ENCODE measurements around the gene CYP2W1.

The CYP2W1 gene

DNA sequence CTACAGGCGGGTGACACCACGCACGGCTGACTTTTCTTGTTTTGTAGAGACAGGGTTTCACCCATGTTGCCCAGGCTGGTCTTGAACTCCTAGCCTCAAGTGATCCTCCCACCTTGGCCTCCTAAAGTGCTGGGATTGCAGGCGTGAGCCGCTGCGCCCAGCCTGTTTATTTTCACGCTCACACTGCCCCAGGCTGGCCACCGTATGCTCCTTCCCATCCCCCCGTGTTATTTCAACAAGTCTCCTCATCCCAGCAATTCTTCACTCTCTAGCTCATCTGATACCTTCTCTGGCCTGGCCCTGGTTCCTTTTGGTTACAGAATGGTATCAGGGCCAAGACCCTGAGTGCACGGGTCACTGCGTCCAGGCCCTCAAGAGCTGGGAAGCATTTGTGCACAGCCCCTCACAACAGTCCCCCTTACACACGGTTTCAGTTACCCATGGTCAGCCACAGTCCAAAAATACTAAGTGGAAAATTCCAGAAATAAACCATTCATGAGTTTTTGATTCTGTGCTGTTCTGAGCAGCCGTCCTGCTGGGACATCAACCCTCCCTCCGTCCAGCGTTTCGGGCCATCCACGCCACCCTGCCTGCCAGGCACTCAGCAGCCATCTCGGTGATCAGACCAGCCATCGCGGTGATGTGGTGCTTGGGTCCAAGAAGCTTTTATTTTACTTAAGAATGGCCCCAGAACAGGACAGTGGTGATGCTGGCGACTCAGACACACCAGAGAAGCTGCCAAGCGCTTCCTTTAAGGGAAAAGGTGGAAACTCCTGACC, 16.5 kb upstream of the CYP2W1 start:
- no peak for DNase-seq

DNA sequence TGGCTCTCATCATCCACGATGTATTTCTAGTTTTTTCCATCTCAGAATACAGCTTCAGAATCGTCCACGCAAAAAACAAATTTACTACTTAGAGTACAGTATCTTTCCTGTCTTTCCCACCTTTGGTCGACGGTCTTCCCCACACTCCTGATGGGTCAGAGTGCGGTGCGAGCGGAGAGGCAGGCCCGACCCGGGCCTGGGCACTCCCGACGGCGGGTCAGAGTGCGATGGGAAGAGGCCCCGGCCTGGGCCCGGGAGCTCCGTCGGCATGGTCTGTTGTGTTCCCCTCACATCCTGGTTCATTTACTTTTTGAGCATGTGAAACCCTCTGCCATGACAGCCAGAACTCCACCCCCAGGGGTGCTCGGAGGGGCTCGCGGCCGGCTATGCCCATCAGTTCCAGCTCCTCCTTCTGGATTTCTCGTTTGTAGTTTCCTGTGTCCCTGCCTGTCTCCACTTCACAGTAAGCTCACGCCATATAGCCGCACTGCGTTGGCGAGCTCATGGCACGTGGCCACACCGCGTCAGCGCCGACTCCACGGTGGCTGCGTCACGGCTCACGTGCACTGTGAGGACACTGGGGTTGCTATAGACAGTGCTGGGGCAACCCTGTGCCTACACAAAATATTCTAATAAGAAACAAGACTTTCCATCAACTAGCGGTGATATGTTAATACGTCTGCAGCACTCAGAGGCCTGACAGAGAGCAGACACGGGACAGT, 15.5 kb upstream of the CYP2W1 start:
- DNase-seq, result no peak

DNA sequence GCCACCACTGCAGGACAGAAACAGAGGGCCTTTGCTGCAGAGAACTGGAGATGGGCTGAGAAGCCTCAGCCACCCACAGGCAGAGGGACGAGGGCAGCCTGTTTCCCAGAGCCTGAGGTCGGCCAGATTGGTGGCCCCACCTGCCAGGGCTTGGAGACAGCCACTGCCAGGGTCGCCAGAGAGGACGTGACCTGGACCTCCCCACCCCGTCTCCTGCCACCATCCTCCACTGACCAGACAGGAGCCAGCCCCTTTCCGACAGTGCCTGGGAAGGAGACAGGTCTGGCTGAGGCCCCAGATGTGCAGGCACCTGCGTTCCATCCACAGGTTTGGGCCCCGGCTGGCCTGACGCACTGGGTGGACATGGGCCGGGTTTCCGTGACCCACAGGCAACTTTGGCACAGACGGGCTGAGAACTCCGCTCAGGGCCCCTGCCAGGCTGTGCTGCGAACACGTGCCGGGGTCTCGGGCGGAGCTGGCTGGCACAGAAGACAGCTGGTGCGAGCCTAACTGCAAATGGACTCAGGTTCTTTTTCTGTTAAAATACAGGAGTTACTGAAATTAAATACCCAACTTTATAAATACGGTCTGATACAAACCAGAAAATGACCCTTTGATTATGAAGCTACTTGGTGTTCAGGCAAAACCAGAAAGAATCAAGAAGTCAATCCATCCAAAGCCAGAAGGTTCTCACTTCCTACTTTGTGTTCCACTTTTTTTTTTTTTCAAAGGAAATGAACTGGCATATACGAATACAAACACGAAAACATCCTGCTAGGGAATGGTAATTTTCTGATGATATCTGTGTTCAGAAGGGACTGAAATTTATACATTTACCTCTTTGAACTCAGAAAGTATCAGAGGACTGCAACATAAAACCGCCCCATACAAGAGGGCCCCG, 14.5 kb upstream of the CYP2W1 start:
- DNase-seq, result no peak

- DNase-seq, result no peak
Observed at GRCh38 chr7:969403-969802, 13.6 kb upstream of the CYP2W1 start.

DNA sequence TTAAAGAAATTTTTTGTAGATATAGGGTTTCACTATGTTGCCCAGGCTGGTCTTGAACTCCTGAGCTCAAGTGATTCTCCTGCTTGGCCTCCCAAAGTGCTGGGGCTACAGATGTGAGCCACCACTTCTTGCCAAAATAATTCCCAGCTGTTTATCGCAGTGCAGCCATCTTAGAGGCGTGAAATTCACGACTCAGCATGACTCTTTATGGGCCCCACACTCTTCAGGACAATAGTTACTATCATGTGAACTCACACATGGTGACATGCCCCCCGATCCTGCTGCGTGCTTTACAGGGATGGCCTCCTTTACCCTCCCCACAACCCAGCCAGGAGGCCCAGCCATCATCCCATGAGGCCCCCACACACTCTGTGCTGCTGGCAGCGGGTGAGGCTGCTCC, 12.2 kb upstream of the CYP2W1 start:
- DNase-seq, result no peak

- no peak for DNase-seq
Observed at GRCh38 chr7:972110-972509, 10.9 kb upstream of the CYP2W1 start.

DNA sequence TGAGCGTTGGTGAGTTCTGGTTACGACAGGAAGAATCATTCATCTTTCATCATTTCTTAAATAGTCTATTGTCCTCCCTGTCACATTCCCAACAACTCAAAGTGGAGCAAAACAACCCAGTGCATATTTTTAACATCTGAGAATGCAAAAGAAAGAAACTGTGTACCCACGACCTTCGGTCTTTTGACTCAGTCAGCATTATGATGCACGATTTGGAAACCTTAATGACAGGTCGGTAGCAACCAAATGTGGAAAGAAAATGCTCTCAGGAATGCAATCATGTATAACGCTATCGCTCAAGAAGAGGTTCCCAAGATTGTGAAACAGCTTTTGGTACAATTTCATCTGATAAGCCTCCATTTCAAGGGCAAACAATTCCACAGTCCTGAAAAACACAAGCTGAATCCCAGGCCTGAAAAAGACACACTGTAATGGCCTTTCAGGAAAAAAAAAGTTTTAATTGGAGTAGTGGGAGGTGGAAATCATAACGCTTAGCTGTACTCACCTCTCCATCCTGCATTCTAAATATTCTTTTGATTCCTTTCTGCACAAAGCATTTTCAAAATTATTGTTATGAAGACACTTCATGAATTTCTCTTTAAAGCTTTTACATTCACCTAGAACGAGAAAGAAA, 10.2 kb upstream of the CYP2W1 start:
- DNase-seq, result no peak

DNA sequence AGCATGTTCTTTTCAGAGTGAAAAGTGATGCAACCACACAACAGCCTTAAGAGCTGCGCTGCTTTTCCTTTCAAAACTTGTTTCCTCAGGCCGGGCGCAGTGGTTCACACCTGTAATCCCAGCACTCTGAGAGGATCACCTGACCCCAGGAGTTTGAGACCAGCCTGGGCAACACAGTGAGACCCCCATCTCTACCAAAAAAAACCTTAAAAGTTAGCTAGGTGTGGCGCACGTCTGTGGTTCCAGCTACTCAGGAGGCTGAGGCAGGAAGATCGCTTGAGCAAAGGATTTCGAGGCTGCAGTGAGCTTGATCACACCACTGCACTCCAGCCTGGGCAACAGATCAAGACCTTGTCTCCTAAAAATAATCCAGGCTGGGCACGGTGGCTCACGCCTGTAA, 9.7 kb upstream of the CYP2W1 start:
- no peak for DNase-seq

GRCh38 chr7:974172-974571, 8.8 kb upstream of the CYP2W1 start:
- no peak for DNase-seq

DNA sequence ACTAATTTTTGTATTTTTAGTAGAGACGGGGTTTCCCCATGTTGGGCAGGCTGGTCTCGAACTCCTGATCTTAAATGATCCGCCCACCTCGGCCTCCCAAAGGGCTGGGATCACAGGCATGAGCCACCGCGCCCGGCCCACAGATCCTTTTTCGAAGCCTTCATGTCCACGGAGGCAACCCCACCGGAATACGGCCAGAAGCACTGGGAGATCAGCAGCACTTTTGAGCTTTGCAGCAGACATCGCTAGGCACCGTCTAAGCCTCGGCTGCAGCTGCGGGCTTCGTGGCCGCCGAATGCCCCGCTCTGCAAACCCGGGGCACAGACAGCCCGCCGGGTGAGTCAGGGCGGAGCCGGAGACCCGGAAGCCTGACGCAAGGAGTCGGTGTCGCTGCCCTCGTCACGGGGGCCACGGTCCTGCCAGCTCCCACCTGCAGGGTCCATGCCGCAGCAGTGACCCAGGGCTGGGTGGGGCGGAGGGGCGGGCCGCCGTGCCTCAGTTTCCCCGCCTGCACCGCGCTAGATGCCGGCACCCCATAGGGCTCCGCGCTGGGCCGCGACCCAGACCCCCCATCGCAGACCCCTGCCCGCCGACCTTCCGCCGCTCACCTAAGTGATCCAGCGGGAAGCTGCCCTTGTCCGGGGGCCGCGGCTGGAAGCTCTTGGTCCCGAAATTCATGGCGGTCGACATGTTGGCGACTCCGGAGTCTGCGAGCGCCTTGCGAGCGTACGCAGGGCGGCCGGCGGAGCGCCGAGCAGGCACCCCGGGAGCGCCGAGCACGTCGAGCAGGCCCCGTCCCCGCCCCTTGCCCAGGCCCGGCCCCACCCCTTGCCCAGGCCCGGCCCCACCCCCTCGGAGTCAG, 7.9 kb upstream of the CYP2W1 start, which contains the start of gene COX19:
Gene COX19, minus strand, starts transcription at position 730 of the 862 bp plus-strand sequence. Its CDS starts 40 bp downstream, at position 690.
- peak; percentile 85 for DNase-seq

GRCh38 chr7:975702-976473, 7.1 kb upstream of the CYP2W1 start:
- no peak for DNase-seq

- no peak for DNase-seq
Observed at GRCh38 chr7:976901-977325, 6.1 kb upstream of the CYP2W1 start.

- no peak for DNase-seq
Observed at GRCh38 chr7:977326-978048, 5.5 kb upstream of the CYP2W1 start.

- DNase-seq, result no peak
Observed at GRCh38 chr7:978049-978346, 5.0 kb upstream of the CYP2W1 start.

GRCh38 chr7:978416-979091, 4.4 kb upstream of the CYP2W1 start:
- DNase-seq, result no peak

DNA sequence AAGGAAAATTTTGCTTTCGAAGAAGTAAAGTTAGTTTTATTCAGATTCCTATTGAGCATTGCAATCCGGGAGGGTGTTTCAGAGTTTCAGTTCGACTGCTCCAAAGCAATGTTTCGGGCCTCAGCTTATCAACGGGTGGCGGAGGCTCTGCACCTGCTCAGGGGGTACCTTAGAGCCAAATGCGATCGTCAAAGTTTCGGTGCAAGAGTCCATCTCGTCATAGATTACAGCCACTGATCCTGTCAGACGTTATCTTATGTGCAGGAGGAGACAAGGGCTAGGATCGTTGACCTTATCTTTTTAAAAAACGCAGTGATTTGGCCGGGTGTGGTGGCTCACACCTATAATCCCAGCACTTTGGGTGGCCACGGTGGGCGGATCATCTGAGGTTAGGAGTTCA, 3.8 kb upstream of the CYP2W1 start:
- no peak for DNase-seq

- no peak for DNase-seq
Observed at GRCh38 chr7:979886-980571, 3.0 kb upstream of the CYP2W1 start.

GRCh38 chr7:981793-982510, 1.0 kb upstream of the CYP2W1 start:
- no peak for DNase-seq
